LNCAP (cell line): Measurements from ENCODE around the gene PRDM16.

ENCODE experiments used
- TF ChIP-seq, protein P1 (sequence below): fragments of 450-650 bp; IDR thresholded peaks from 2 replicates; pipeline ENCODE4 v1.5.1; 2017; ENCODE audit warnings: mild to moderate bottlenecking

Gene PRDM16

DNA sequence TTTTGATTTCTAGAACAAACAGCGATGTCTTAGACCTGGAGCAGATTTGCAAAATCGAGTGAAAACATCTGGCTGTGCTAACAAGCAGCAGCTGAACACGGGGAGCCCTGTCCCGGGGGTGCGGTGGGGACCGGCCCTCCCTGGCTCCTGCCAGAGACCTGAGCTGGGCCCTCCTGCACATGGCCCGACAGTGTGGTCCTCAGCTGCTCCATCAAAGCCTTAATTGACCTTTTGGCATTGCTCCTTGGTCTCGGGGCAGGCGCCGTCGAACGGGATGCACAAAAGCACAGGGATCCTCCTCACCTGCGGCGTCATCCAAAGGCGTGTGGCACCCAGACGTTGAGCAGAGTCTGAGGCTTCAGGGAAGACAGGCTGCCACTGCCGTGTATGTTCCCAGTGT, 73.2 kb downstream of the PRDM16 start:
- TF ChIP-seq, protein P1, sequence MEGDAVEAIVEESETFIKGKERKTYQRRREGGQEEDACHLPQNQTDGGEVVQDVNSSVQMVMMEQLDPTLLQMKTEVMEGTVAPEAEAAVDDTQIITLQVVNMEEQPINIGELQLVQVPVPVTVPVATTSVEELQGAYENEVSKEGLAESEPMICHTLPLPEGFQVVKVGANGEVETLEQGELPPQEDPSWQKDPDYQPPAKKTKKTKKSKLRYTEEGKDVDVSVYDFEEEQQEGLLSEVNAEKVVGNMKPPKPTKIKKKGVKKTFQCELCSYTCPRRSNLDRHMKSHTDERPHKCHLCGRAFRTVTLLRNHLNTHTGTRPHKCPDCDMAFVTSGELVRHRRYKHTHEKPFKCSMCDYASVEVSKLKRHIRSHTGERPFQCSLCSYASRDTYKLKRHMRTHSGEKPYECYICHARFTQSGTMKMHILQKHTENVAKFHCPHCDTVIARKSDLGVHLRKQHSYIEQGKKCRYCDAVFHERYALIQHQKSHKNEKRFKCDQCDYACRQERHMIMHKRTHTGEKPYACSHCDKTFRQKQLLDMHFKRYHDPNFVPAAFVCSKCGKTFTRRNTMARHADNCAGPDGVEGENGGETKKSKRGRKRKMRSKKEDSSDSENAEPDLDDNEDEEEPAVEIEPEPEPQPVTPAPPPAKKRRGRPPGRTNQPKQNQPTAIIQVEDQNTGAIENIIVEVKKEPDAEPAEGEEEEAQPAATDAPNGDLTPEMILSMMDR: no peak

DNA sequence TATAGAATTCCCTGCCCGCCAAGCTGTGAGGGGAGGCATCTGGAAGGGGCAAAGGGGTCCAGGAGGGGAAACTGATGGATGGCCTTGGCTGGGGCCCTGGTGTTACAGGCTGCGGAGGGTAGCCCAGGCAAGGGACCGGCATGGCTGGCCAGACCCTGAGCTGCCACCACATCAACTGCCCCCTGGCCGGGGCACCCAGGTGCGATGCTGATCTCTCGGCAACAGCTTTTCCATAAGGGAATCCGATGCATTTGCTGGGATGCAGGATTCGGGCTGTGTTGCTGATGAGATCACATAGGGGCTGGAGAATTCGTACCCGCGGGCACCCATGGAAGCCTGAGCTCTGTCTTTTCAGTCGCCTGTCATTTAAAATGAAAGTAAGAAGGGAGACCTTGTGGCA, 73.7 kb downstream of the PRDM16 start:
- TF ChIP-seq, protein P1: no peak

DNA sequence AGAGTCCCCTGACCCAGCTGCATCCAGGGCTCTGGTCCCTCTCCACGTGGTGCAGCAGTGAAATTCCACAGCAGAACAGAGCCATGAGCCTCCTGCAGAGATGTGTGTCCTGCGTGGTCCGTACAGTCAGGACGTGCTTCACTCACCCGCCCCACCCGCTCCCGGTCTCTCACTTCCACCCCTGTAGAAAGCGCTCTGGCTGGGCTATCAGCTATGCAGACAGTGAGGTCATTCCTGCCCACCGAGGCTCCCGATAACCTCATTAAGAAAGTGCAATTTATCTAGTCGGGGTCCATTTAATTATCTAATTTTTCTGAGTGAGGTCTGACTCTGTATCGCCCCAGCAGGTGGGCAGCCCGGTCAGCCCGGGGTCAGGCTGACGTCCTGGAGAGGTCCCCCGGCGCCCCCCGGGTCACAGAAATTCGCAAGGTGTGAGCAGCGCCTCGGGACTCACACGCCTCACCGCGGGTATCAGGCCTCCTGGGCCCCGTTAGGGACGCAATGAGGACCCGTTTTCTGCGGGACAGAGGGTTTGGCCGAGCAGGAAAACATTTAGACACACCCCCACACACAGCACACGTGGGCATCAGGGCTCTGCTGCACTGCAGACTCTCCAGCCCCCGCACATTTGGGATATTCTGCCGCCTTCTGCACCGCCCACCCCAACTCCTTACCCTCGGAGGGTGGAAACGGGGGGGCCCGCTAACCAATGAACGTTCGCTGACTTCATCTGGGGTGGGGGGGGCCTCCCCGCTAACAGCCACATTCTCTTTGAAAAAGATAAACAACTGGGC, 76.7 kb downstream of the PRDM16 start:
- TF ChIP-seq, protein P1: no peak

DNA sequence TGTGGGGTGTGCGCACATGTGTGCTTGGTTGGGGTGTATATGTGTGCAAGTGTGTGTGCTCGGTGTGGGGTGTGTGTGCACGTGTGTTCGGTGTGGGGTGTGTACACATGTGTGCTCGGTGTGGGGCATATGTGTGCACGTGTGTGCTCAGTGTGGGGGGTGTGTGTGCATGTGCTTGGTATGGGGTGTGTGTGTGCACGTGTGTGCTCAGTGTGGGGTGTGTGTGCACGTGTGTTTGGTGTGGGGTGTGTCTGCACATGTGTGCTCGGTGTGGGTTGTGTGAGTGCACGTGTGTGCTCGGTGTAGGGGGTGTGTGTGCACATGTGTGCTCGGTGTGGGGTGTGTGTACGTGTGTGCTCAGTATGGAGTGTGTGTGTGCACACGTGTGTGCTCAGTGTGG, 77.5 kb downstream of the PRDM16 start:
- TF ChIP-seq, protein P1: no peak

DNA sequence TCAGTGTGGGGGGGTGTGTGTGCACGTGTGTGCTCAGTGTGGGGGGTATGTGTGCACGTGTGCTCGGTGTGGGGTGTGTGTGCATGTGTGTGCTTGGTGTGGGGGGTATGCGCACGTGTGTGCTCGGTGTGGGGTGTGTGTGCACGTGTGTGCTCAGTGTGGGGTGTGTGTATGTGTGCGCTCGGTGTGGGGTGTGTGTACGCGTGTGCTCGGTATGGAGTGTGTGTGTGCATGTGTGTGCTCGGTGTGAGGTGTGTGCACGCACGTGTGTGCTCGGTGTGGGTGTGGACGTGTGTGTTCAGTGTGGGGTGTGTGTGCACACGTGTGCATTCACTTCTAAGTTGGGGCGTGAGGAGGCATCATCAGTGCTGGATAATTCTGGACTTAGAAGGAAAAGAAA, 77.9 kb downstream of the PRDM16 start:
- TF ChIP-seq, protein P1: no peak

DNA sequence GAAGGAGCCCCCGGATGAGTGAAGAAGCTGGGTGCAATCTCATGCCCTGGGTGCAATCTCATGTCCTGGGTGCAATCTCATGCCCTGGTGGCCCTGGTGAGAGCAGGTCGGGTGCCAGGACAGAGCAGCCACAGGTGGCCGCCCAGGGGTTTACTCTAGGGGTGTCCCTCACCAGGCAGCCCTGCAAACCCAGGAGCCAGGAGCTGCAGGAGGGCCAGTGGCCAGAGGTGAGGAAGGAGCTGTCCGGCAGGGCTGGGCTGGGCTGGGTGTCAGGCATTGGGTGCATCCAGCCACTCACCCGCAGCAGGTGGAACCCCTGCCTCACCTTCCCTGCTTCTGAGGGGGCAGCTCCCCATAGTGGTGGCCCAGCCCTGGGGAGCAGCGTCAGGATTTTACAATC, 79.2 kb downstream of the PRDM16 start:
- TF ChIP-seq, protein P1: no peak

DNA sequence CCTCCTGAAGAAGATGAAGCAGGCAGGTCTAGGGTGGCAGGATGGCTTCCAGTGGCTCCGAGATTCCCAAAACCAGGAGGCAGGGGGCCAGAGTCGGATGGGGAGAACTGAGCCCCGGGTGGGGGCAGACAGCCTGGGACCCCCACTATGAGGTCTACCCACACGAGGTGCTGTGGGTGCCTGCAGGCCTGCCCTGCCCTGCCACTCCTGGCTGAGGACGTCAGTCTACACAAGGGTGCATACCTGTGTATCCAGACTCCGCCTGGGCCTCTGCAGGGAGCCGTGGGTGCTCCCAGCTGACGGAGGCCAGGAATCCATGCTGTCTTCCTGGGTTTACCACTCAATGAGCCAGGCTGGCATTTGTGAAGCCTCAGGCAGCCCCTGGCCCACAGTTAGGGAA, 80.3 kb downstream of the PRDM16 start:
- TF ChIP-seq, protein P1: no peak

DNA sequence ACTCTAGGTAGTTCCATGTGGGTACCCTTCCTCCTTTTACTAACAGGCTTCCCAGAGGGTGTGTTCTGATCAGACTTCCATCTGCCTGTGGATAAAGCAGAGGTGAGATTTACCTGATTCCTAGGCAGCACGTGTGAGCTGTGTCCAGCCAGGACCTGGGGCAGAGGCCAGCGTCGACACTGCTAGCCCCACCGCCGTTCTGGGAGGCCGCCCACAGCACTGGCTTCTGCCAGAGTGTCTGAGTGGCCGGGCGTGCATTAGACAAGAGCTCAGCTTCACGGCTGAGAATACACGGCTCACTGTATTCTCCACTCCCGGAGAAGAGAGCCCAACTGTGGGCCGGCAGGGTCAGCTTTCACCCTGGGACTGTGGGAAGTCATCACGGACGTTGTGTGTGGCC, 82.5 kb downstream of the PRDM16 start:
- TF ChIP-seq, protein P1: no peak
